AG10803 (cell line): Measurements from ENCODE around the gene FOXN1.
"Not testable (repeated sequence)": the region's sequence is repeated elsewhere in the genome, so short reads cannot be mapped to it uniquely, and the experiment has no call there.

Experiments used
- DNase-seq: peaks from one replicate; pipeline ENCODE4 v3.0.0; 2010; ENCODE audit warnings: low read depth
- H3K4me3 ChIP-seq: 2 replicates; pipeline ENCODE4 v1.5.1; 2011; ENCODE audit warnings: mild to moderate bottlenecking, low read length, control low read depth
- CTCF ChIP-seq: conservative IDR thresholded peaks from 2 replicates; pipeline ENCODE4 v1.5.1; 2011; ENCODE audit warnings: mild to moderate bottlenecking, low read length, control low read depth, inconsistent platforms

FOXN1 gene, protein sequence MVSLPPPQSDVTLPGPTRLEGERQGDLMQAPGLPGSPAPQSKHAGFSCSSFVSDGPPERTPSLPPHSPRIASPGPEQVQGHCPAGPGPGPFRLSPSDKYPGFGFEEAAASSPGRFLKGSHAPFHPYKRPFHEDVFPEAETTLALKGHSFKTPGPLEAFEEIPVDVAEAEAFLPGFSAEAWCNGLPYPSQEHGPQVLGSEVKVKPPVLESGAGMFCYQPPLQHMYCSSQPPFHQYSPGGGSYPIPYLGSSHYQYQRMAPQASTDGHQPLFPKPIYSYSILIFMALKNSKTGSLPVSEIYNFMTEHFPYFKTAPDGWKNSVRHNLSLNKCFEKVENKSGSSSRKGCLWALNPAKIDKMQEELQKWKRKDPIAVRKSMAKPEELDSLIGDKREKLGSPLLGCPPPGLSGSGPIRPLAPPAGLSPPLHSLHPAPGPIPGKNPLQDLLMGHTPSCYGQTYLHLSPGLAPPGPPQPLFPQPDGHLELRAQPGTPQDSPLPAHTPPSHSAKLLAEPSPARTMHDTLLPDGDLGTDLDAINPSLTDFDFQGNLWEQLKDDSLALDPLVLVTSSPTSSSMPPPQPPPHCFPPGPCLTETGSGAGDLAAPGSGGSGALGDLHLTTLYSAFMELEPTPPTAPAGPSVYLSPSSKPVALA

DNA sequence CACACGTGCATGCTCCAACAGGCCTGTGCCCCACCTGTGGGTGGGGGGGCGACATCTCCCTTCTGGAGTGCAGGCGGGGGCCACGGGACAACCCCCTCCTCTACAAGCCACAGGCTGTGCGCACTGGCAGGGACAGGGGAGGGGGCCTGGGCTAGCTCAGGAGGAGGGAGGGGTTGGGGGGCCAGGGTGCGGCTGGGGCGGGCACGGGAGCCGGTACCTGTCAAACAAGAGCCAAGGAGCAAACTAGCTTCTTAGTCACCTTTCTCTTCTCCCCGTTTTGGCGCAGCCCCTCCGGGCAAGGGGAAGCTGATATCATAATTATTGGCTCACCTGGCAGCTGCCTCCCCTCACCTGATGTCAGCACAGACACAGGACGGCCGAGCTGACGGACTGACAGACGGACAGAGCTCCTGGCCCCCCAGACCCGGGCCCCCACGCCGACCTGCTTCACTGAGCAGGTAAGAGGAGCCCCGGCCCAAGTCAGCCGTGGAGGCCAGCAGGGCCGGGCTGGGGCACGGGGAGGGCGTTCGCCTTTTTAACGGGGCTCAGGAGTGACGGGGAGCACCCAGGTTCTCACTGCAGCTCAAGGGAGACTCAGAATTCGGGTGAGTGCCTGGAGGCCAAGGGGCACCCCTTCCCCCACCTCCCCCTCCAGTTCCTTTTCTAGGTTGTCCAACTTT lies at the start of gene FOXN1:
Gene FOXN1, plus strand, starts transcription at position 363 of the 680 bp plus-strand sequence. CDS start 17,622 bp downstream, outside the sequence.
- TF ChIP-seq CTCF, result no peak
- no peak for DNase-seq
- H3K4me3 ChIP-seq, result no peak within 1 kb of the TSS

GRCh38 chr17:28457890-28458289 lies 48.3 kb upstream of the FOXN1 start:
- no peak for TF ChIP-seq CTCF
- no peak overlapping the region for H3K4me3 ChIP-seq

DNA sequence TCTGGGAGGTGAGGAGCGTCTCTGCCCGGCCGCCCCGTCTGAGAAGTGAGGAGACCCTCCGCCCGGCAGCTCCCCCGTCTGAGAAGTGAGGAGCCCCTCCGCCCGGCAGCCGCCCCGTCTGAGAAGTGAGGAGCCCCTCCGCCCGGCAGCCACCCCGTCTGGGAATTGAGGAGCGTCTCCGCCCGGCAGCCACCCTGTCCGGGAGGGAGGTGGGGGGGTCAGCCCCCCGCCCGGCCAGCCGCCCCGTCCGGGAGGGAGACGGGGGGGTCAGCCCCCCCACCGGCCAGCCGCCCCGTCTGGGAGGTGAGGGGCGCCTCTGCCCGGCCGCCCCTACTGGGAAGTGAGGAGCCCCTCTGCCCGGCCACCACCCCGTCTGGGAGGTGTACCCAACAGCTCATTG lies 47.3 kb upstream of the FOXN1 start:
- DNase-seq, result not testable (repeated sequence)

More at GRCh38 chr17:28457890-28458289, 48.3 kb upstream of the FOXN1 start:
- DNase-seq, result no peak

GRCh38 chr17:28460901-28461300 lies 45.2 kb upstream of the FOXN1 start:
- TF ChIP-seq CTCF, result no peak
- H3K4me3 ChIP-seq, result no peak overlapping the region
- no peak for DNase-seq

More for the DNA sequence above, 47.3 kb upstream of the FOXN1 start:
- H3K4me3 ChIP-seq, result not testable (repeated sequence)

DNA sequence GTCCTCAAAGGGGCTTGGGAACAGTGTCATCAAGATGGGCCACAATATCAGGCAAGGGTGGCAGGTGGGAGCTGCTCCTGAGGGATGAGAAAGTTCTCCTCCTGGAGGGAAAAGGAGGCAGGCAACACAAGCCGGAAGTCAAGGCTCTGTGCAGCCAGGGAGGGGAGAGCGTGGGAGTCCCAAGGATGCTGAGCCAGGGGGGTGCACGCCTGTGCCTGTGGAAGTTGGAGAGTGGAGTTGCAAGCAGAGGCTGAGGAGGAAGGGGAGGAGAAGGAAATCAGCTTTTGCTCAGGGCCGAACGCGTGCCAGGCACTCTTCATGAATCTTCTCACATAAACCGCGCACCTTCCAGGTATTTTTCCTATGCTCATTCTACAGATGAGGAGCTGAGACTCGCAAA lies 40.1 kb upstream of the FOXN1 start:
- no peak for DNase-seq
- no peak for TF ChIP-seq CTCF
- no peak overlapping the region for H3K4me3 ChIP-seq

- DNase-seq, result no peak
- no peak for TF ChIP-seq CTCF
Measured at GRCh38 chr17:28466521-28467048, 39.6 kb upstream of the FOXN1 start.

GRCh38 chr17:28467456-28468025 lies 38.6 kb upstream of the FOXN1 start:
- no peak overlapping the region for H3K4me3 ChIP-seq
- peak; percentile 79 for DNase-seq
- TF ChIP-seq CTCF, result no peak

More at GRCh38 chr17:28466521-28467048, 39.6 kb upstream of the FOXN1 start:
- no peak overlapping the region for H3K4me3 ChIP-seq

DNA sequence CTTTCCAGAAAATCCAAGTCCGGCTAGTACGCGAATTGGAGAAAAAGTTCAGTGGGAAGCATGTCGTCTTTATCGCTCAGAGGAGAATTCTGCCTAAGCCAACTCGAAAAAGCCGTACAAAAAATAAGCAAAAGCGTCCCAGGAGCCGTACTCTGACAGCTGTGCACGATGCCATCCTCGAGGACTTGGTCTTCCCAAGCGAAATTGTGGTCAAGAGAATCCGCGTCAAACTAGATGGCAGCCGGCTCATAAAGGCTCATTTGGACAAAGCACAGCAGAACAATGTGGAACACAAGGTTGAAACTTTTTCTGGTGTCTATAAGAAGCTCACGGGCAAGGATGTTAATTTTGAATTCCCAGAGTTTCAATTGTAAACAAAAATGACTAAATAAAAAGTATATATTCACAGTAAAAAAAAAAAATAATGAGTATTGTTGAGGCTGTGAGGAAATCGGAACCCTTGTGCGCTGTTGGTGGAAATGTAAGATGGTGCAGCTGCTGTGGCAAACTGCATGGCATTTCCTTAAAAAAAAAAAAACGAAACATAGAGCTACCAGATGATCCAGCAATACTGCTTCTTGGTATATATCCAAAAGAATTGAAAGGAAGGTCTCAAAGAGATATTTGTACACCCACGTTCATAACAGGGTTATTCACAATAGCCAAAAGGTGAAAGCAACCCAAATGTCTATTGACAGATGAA lies 38.0 kb upstream of the FOXN1 start:
- not testable (repeated sequence) for H3K4me3 ChIP-seq, DNase-seq
